ENCODE results near the gene MIF.

- no peak for TF ChIP-seq POLR2A (IDR thresholded peaks at IDR 0.05)
- no peak for TF ChIP-seq CTCF (IDR thresholded peaks at IDR 0.05)
Observed at GRCh38 chr22:23896166-23896522, 2.0 kb downstream of the MIF start.

Measured in thyroid gland (tissue), 4 donors.